ENCODE data around the gene LTBP3.

- TF ChIP-seq EZH2 (IDR thresholded peaks at IDR 0.05; ENCODE audit: borderline replicate concordance, low read depth, low read length, poor library complexity, severe bottlenecking) = no peak
- no peak for TF ChIP-seq CTCF (conservative IDR thresholded peaks at IDR 0.05; ENCODE audit: low read depth, low read length)
Observed at GRCh38 chr11:65524014-65524740, 34.0 kb downstream of the LTBP3 start.
